Measurements from ENCODE around the gene SCFD2. TPM values are rescaled to one million over a fixed set of nuclear protein-coding genes. Genes with fewer than 3 reads are reported as not detected.
A peak's percentile ranks its signal among the peaks of the same experiment; 100 is the strongest.

The SCFD2 gene
- total and polyA plus RNA-seq, 2 of the 8 experiments (the other 6 are each of a cell fraction or from before 2014, with no cell fraction given), result 6.2 to 10.2 TPM

- Histone ChIP-seq H3K23me2 (ENCODE audit: low read depth, low read length) (no peaks in the 10 kb centered on the region; the same call in 1 of the 2 replicates), H3K4ac (replicated peaks; ENCODE audit: insufficient read length, low read depth, low read length) (no peak overlapping the region), H3K56ac (replicated peaks; ENCODE audit: insufficient read length, low read depth, low read length) (no peak overlapping the region), H3K27ac (ENCODE audit: low read depth, low read length) (no peak overlapping the region), H2BK20ac (ENCODE audit: low read length) (no peak overlapping the region), H3K23ac (ENCODE audit: insufficient read length) (no peak overlapping the region), H2BK12ac (ENCODE audit: low read depth, low read length) (no peak overlapping the region; the same call in 1 of the 2 replicates), H3K9me3 (ENCODE audit: insufficient read depth in 2 of 2, low read depth in 1 of 2, low read length in 1 of 2) (no peaks in the 10 kb centered on the region), H3K4me2 (ENCODE audit: insufficient read depth in 1 of 2, low read depth in 2 of 2, low read length in 2 of 2) (0 out of 4 replicates have a peak overlapping the region, but pooled peaks of 1 of the 2 experiments have one; percentile 1), H2AK5ac (ENCODE audit: low read depth, low read length) (no peak overlapping the region), H4K20me1 (replicated peaks in 1 of 2; ENCODE audit: control insufficient read depth in 1 of 2, insufficient read depth in 2 of 2, low read length in 2 of 2) (peaks cover 14 to 17% of the 10 kb centered on the region in 2 experiments), H2AFZ (ENCODE audit: low read length) (no peak overlapping the region), H4K91ac (replicated peaks; ENCODE audit: insufficient read length, low read length) (no peak overlapping the region), H3K9ac (replicated peaks in 1 of 4; ENCODE audit: extremely low read depth in 1 of 4, low read depth in 3 of 4, low read length in 3 of 4) (no peak overlapping the region), H3K4me3 (ENCODE audit: extremely low read depth in 1 of 4, insufficient read depth in 2 of 4, low read depth in 3 of 4, low read length in 4 of 4) (no peak overlapping the region), H3K4me1 (replicated peaks in 1 of 4; ENCODE audit: control insufficient read depth in 3 of 4, insufficient read depth in 4 of 4, low read length in 3 of 4) (peaks cover 6 to 21% (median 10%) of the 10 kb centered on the region in 4 experiments), H2BK5ac (ENCODE audit: low read depth, low read length) (peak overlapping the region; percentile 38; the same call in 1 of the 2 replicates), H3K14ac (ENCODE audit: insufficient read length) (no peak overlapping the region), H3K79me2 (ENCODE audit: control insufficient read depth in 1 of 2, insufficient read depth in 2 of 2, low read length in 2 of 2) (peaks cover under 1 to 22% of the 10 kb centered on the region in 2 experiments; a peak in 3 of 4 replicates), H3K18ac (ENCODE audit: extremely low read depth, low read length) (no peak overlapping the region), H2BK15ac (ENCODE audit: low read length) (no peak overlapping the region), H3K27me3 (replicated peaks in 1 of 4; ENCODE audit: control insufficient read depth in 3 of 4, extremely low read depth in 1 of 4, insufficient read depth in 3 of 4, low read length in 3 of 4) (no peaks in the 10 kb centered on the region; a peak in 2 of 7 replicates), H3K36me3 (ENCODE audit: control insufficient read depth in 2 of 4, insufficient read depth in 4 of 4, low read length in 3 of 4) (peaks cover 16 to 47% (median 33%) of the 10 kb centered on the region in 4 experiments), H4K5ac (ENCODE audit: insufficient read length, low read depth, low read length) (no peak overlapping the region), H4K8ac (ENCODE audit: extremely low read depth, insufficient read depth, low read length) (no peak overlapping the region; the same call in 1 of the 2 replicates), H3K79me1 (ENCODE audit: low read depth, low read length) (peaks cover 4% of the 10 kb centered on the region; the same call in 1 of the 2 replicates), H2BK120ac (replicated peaks; ENCODE audit: low read depth, low read length) (no peak overlapping the region)
- ChIA-PET POLR2A (ENCODE audit: partially characterized antibody) (interaction anchor here (0.5 to 11.0 kb wide), 25 partner anchors 9 to 394 kb away, joined by 3 to 165 read pairs (median 4); partner anchors contain the start of gene USP46), CTCF (ENCODE audit: partially characterized antibody) (interaction anchor here (0.5 to 1.9 kb wide), 12 partner anchors 22 to 192 kb away, joined by 3 to 7 read pairs (median 4); no protein-coding TSS in a partner anchor)
- 76% methylated on average over 8 of the region's 8 CpGs; no CpG with 5 or more reads in 1 of the 2 experiments for WGBS, 2 experiments (ENCODE audit: extremely low coverage in 1 of 2, insufficient coverage in 1 of 2, insufficient read length in 1 of 2, insufficient replicate concordance in 2 of 2, low coverage in 1 of 2, low lambda C conversion rate in 2 of 2, missing lambda C conversion rate in 1 of 2)
- DNase-seq (ENCODE audit: low read depth in 1 of 2, low spot score in 2 of 2), result no peak
- TF ChIP-seq, protein P1, sequence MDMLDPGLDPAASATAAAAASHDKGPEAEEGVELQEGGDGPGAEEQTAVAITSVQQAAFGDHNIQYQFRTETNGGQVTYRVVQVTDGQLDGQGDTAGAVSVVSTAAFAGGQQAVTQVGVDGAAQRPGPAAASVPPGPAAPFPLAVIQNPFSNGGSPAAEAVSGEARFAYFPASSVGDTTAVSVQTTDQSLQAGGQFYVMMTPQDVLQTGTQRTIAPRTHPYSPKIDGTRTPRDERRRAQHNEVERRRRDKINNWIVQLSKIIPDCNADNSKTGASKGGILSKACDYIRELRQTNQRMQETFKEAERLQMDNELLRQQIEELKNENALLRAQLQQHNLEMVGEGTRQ (IDR thresholded peaks at IDR 0.05; ENCODE audit: low read length), result no peak
- TF ChIP-seq CTBP2 (IDR thresholded peaks at IDR 0.05; ENCODE audit: borderline replicate concordance, insufficient read depth, insufficient read length, low read length), result peak; percentile 32
- TF ChIP-seq BCL11A (IDR thresholded peaks at IDR 0.05; ENCODE audit: low read depth in 2 of 2, low read length in 2 of 2), result no peak
- TF ChIP-seq EGR1 (IDR thresholded peaks at IDR 0.05; ENCODE audit: borderline replicate concordance, low read depth, low read length), result no peak
- TF ChIP-seq, protein P2, sequence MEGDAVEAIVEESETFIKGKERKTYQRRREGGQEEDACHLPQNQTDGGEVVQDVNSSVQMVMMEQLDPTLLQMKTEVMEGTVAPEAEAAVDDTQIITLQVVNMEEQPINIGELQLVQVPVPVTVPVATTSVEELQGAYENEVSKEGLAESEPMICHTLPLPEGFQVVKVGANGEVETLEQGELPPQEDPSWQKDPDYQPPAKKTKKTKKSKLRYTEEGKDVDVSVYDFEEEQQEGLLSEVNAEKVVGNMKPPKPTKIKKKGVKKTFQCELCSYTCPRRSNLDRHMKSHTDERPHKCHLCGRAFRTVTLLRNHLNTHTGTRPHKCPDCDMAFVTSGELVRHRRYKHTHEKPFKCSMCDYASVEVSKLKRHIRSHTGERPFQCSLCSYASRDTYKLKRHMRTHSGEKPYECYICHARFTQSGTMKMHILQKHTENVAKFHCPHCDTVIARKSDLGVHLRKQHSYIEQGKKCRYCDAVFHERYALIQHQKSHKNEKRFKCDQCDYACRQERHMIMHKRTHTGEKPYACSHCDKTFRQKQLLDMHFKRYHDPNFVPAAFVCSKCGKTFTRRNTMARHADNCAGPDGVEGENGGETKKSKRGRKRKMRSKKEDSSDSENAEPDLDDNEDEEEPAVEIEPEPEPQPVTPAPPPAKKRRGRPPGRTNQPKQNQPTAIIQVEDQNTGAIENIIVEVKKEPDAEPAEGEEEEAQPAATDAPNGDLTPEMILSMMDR (IDR thresholded peaks at IDR 0.05; ENCODE audit: control extremely low read depth in 1 of 3, insufficient read depth in 1 of 3, low read depth in 1 of 3, low read length in 3 of 3), result peak; percentile 8 to 44 (median 34); a peak in 3 of 4 replicates
- TF ChIP-seq RAD21 (IDR thresholded peaks at IDR 0.05 in 1 of 2, conservative IDR thresholded peaks at IDR 0.05 in 1 of 2; ENCODE audit: low read depth in 2 of 2, low read length in 2 of 2), result peak; percentile 56 to 60
- peak in 1 of 2 experiments; percentile 12; a peak in 2 of 3 replicates for TF ChIP-seq POLR2A (IDR thresholded peaks at IDR 0.05; ENCODE audit: control extremely low read depth in 1 of 2, low read depth in 2 of 2, low read length in 2 of 2)
- no peak for TF ChIP-seq CBX8 (IDR thresholded peaks at IDR 0.05; ENCODE audit: borderline replicate concordance, low read depth, low read length)
- no peak for FAIRE-seq
These were observed 497.7 kb downstream of the SCFD2 start for GRCh38 chr4:52868133-52868532.

Data from H1 (cell line).